Neural progenitor cell (in vitro differentiated cells): ENCODE data around the gene PKNOX2. TPM values are rescaled to one million over a fixed set of nuclear protein-coding genes. Genes with fewer than 3 reads are reported as not detected.

Experiments used
- DNase-seq: peaks from one replicate; pipeline ENCODE4 v3.0.0-alpha.2; 2016; ENCODE audit warnings: low spot score
- H2AFZ ChIP-seq: fragments of 200-600 bp; sonication (generic); replicated peaks from 2 replicates; pipeline ENCODE4 v1.6.1; 2016; ENCODE audit warnings: antibody characterized with exemption
- H3F3A ChIP-seq: fragments of 200-600 bp; sonication (generic); 2 replicates; pipeline ENCODE4 v1.6.1; 2016; ENCODE audit warnings: antibody characterized with exemption, low read depth
- H3K27ac ChIP-seq: fragments of 200-600 bp; sonication (generic); 2 replicates; pipeline ENCODE4 v1.5.1; 2016; ENCODE audit warnings: mild to moderate bottlenecking
- H3K27me3 ChIP-seq: fragments of 200-600 bp; sonication (generic); 2 replicates; pipeline ENCODE4 v1.6.1; 2016; ENCODE audit warnings: mild to moderate bottlenecking, moderate library complexity
- H3K36me3 ChIP-seq: fragments of 200-600 bp; sonication (generic); 2 replicates; pipeline ENCODE4 v1.5.1; 2016
- H3K4me1 ChIP-seq: fragments of 200-600 bp; sonication (generic); 2 replicates; pipeline ENCODE4 v1.6.1; 2016; ENCODE audit warnings: mixed run types
- H3K4me2 ChIP-seq: fragments of 200-600 bp; sonication (generic); 2 replicates; pipeline ENCODE4 v1.6.1; 2016
- H3K4me3 ChIP-seq: fragments of 200-600 bp; sonication (generic); 2 replicates; pipeline ENCODE4 v1.5.1; 2016
- H3K79me2 ChIP-seq: fragments of 200-600 bp; sonication (generic); 2 replicates; pipeline ENCODE4 v1.6.1; 2016; ENCODE audit warnings: low read depth
- H3K9ac ChIP-seq: fragments of 200-600 bp; sonication (generic); 2 replicates; pipeline ENCODE4 v1.6.1; 2016
- H3K9me3 ChIP-seq: fragments of 200-600 bp; sonication (generic); 2 replicates; pipeline ENCODE4 v1.5.1; 2016; ENCODE audit warnings: low read depth
- H4K20me1 ChIP-seq: fragments of 200-600 bp; sonication (generic); 2 replicates; pipeline ENCODE4 v1.6.1; 2016; ENCODE audit warnings: low read depth
- H3K27ac Mint-ChIP-seq: 3 replicates; pipeline ENCODE4 v1.8.0; 2021; ENCODE audit warnings: mixed read lengths
- H3K27me3 Mint-ChIP-seq: 2 replicates; pipeline ENCODE4 v1.8.0; 2022; ENCODE audit warnings: low read depth, mild to moderate bottlenecking, inconsistent platforms, moderate library complexity, mixed read lengths; ENCODE audit not compliant: insufficient read depth
- H3K36me3 Mint-ChIP-seq: 3 replicates; pipeline ENCODE4 v1.8.0; 2021; ENCODE audit warnings: mixed read lengths
- H3K4me1 Mint-ChIP-seq: 3 replicates; pipeline ENCODE4 v1.8.0; 2021; ENCODE audit warnings: mixed read lengths
- H3K4me3 Mint-ChIP-seq: 3 replicates; pipeline ENCODE4 v1.8.0; 2021; ENCODE audit warnings: mild to moderate bottlenecking, moderate library complexity, mixed read lengths
- H3K9me3 Mint-ChIP-seq: 3 replicates; pipeline ENCODE4 v1.8.0; 2020; ENCODE audit warnings: mixed read lengths
- CTCF ChIP-seq: fragments of 200-600 bp; sonication (generic); IDR thresholded peaks from 2 replicates; pipeline ENCODE4 v1.5.1; 2017; ENCODE audit warnings: antibody characterized with exemption, mild to moderate bottlenecking
- EZH2 ChIP-seq: fragments of 200-600 bp; sonication (generic); IDR thresholded peaks from 2 replicates; pipeline ENCODE4 v1.6.1; 2017; ENCODE audit warnings: antibody characterized with exemption, mild to moderate bottlenecking, moderate library complexity
- EZH2phosphoT487 ChIP-seq: fragments of 200-600 bp; sonication (generic); IDR thresholded peaks from 2 replicates; pipeline ENCODE4 v1.6.1; 2017; ENCODE audit warnings: antibody characterized with exemption
- total RNA-seq: library from RNA; depleted of rRNA; stranded (reverse); fragments of >200 nt; gene quantifications from 2 replicates; pipeline ENCODE4 v1.2.3, GENCODE V29; 2015; ENCODE audit warnings: low replicate concordance

The PKNOX2 gene
- total RNA-seq, 1 donor from 2014 or later = 4.3 TPM

- no peaks in the 10 kb centered on the region for H3K27me3 ChIP-seq
- H3K9me3 ChIP-seq = no peaks in the 10 kb centered on the region
- H4K20me1 ChIP-seq = peaks cover 35% of the 10 kb centered on the region
- no peak overlapping the region for H3K9ac ChIP-seq
- peaks cover 37% of the 10 kb centered on the region for H3K4me1 ChIP-seq
- H3K4me1 Mint-ChIP-seq = peaks cover 60% of the 10 kb centered on the region
- no peaks in the 10 kb centered on the region for H3K27me3 Mint-ChIP-seq
- H3K27ac ChIP-seq = no peak overlapping the region
- H3K36me3 Mint-ChIP-seq = peaks cover 12% of the 10 kb centered on the region
- TF ChIP-seq CTCF (no peak), EZH2 (no peak), EZH2phosphoT487 (no peak)
- H2AFZ ChIP-seq = no peak overlapping the region
- H3K4me3 ChIP-seq = no peak overlapping the region
- H3K4me3 Mint-ChIP-seq = no peak overlapping the region
- no peaks in the 10 kb centered on the region for H3K36me3 ChIP-seq
- H3K27ac Mint-ChIP-seq = peak overlapping the region; percentile 9
- H3F3A ChIP-seq = peaks cover 12% of the 10 kb centered on the region
- H3K4me2 ChIP-seq = no peak overlapping the region
- H3K9me3 Mint-ChIP-seq = no peaks in the 10 kb centered on the region
- no peak for DNase-seq
- peaks cover 13% of the 10 kb centered on the region for H3K79me2 ChIP-seq
Observed at GRCh38 chr11:125179346-125179745, 14.8 kb downstream of the PKNOX2 start.

- Mint-ChIP-seq H3K9me3 (no peaks in the 10 kb centered on the region), H3K4me3 (no peak overlapping the region), H3K27me3 (no peaks in the 10 kb centered on the region), H3K27ac (no peak overlapping the region), H3K36me3 (peaks cover 15% of the 10 kb centered on the region), H3K4me1 (peaks cover 59% of the 10 kb centered on the region)
- Histone ChIP-seq H3F3A (peaks cover 12% of the 10 kb centered on the region), H3K79me2 (peaks cover 12% of the 10 kb centered on the region), H3K4me1 (peaks cover 37% of the 10 kb centered on the region), H3K9ac (no peak overlapping the region), H3K4me3 (no peak overlapping the region), H3K36me3 (no peaks in the 10 kb centered on the region), H4K20me1 (peaks cover 35% of the 10 kb centered on the region), H3K4me2 (peak overlapping the region; percentile 40), H2AFZ (no peak overlapping the region), H3K27ac (peak overlapping the region; percentile 26), H3K27me3 (no peaks in the 10 kb centered on the region), H3K9me3 (no peaks in the 10 kb centered on the region)
- no peak for DNase-seq
- TF ChIP-seq EZH2 = no peak
- no peak for TF ChIP-seq CTCF
- no peak for TF ChIP-seq EZH2phosphoT487
Observed at GRCh38 chr11:125179895-125180294, 15.3 kb downstream of the PKNOX2 start.

- H3K9me3 Mint-ChIP-seq = peaks cover 7% of the 10 kb centered on the region
- no peaks in the 10 kb centered on the region for H3K27me3 Mint-ChIP-seq
- no peak for DNase-seq
- no peaks in the 10 kb centered on the region for H3K36me3 ChIP-seq
- TF ChIP-seq EZH2 (no peak), CTCF (no peak), EZH2phosphoT487 (no peak)
- no peak overlapping the region for H2AFZ ChIP-seq
- H3K4me3 Mint-ChIP-seq = no peak overlapping the region
- peaks cover 31% of the 10 kb centered on the region for H4K20me1 ChIP-seq
- peaks cover 21% of the 10 kb centered on the region for H3K36me3 Mint-ChIP-seq
- H3K27ac ChIP-seq = peak overlapping the region; percentile 26
- H3K27ac Mint-ChIP-seq = no peak overlapping the region
- peaks cover 12% of the 10 kb centered on the region for H3K79me2 ChIP-seq
- H3K4me1 ChIP-seq = peaks cover 37% of the 10 kb centered on the region
- H3K27me3 ChIP-seq = no peaks in the 10 kb centered on the region
- peaks cover 54% of the 10 kb centered on the region for H3K4me1 Mint-ChIP-seq
- H3K4me3 ChIP-seq = no peak overlapping the region
- H3F3A ChIP-seq = peaks cover 12% of the 10 kb centered on the region
- H3K9ac ChIP-seq = no peak overlapping the region
- peak overlapping the region; percentile 40 for H3K4me2 ChIP-seq
- no peaks in the 10 kb centered on the region for H3K9me3 ChIP-seq
Observed at GRCh38 chr11:125180413-125181305, 16.1 kb downstream of the PKNOX2 start.
